H1 (cell line): Measurements from ENCODE around the gene TINCR. TPM values are rescaled to one million over a fixed set of nuclear protein-coding genes. Genes with fewer than 3 reads are reported as not detected.

Source experiments
- CTCF ChIA-PET: fragments of 300-600 bp; sonication (Branson Sonifier 250); formaldehyde crosslinking; loops from one replicate; lab custom pipeline; 2021; ENCODE audit not compliant: partially characterized antibody; lab: Charles Lee
- POLR2A ChIA-PET: fragments of 300-600 bp; sonication (Branson Sonifier 250); formaldehyde crosslinking; loops from one replicate; lab custom pipeline; 2021; ENCODE audit warnings: inconsistent platforms; ENCODE audit not compliant: partially characterized antibody; lab: Charles Lee
- DNase-seq, 2 experiments: peaks; one replicate each; pipeline versions ENCODE4 v3.0.0 to v3.0.0-alpha.2; 2010 to 2022; ENCODE audit warnings: low spot score in 2 of 2, low read depth in 1 of 2, mixed read lengths in 1 of 2
- FAIRE-seq: peaks from 2 replicates; lab custom pipeline; 2011; peaks lifted over from hg19 to GRCh38; lab: Jason Lieb, UNC
- H2AFZ ChIP-seq: 2 replicates; pipeline ENCODE4 v1.8.1; 2012; ENCODE audit warnings: low read length, inconsistent platforms
- H2AK5ac ChIP-seq: 2 replicates; pipeline ENCODE4 v1.6.1; 2013; ENCODE audit warnings: low read depth, low read length
- H2BK120ac ChIP-seq: replicated peaks from 2 replicates; pipeline ENCODE3; 2013; ENCODE audit warnings: low read depth, low read length, inconsistent platforms
- H2BK12ac ChIP-seq: 2 replicates; pipeline ENCODE4 v1.6.1; 2013; ENCODE audit warnings: low read depth, low read length
- H2BK15ac ChIP-seq: 2 replicates; pipeline ENCODE4 v1.6.1; 2013; ENCODE audit warnings: low read length
- H2BK20ac ChIP-seq: 2 replicates; pipeline ENCODE4 v1.6.1; 2013; ENCODE audit warnings: low read length
- H2BK5ac ChIP-seq: 2 replicates; pipeline ENCODE4 v1.6.1; 2013; ENCODE audit warnings: low read depth, low read length
- H3K14ac ChIP-seq: 2 replicates; pipeline ENCODE4 v1.6.1; 2013; ENCODE audit warnings: inconsistent platforms; ENCODE audit not compliant: insufficient read length
- H3K18ac ChIP-seq: 2 replicates; pipeline ENCODE4 v1.6.1; 2013; ENCODE audit warnings: low read length; ENCODE audit errors: extremely low read depth
- H3K23ac ChIP-seq: 2 replicates; pipeline ENCODE4 v1.6.1; 2013; ENCODE audit warnings: inconsistent platforms; ENCODE audit not compliant: insufficient read length
- H3K23me2 ChIP-seq: 2 replicates; pipeline ENCODE4 v1.6.1; 2013; ENCODE audit warnings: low read depth, low read length
- H3K27ac ChIP-seq: 2 replicates; pipeline ENCODE4 v1.6.1; 2011; ENCODE audit warnings: low read depth, low read length, inconsistent platforms
- H3K27me3 ChIP-seq, 4 experiments: replicated peaks in 1 of 4; 1 replicate in 1 of 4; 2 replicates in 3 of 4; pipeline versions ENCODE4 v1.6.1 to v1.8.1; 2011 to 2013; ENCODE audit warnings: low read length in 3 of 4, mild to moderate bottlenecking in 3 of 4, inconsistent platforms in 2 of 4, mixed read lengths in 2 of 4, moderate library complexity in 1 of 4; ENCODE audit not compliant: control insufficient read depth in 3 of 4, insufficient read depth in 3 of 4; ENCODE audit errors: extremely low read depth in 1 of 4
- H3K36me3 ChIP-seq, 4 experiments: 2 replicates each; pipeline versions ENCODE4 v1.6.1 to v1.8.1; 2011 to 2013; ENCODE audit warnings: mild to moderate bottlenecking in 4 of 4, low read length in 3 of 4, moderate library complexity in 2 of 4, control low read depth in 1 of 4, inconsistent platforms in 1 of 4; ENCODE audit not compliant: insufficient read depth in 4 of 4, control insufficient read depth in 2 of 4
- H3K4ac ChIP-seq: replicated peaks from 2 replicates; pipeline ENCODE3; 2013; ENCODE audit warnings: low read length, low read depth, mixed read lengths, inconsistent platforms; ENCODE audit not compliant: insufficient read length
- H3K4me1 ChIP-seq, 4 experiments: replicated peaks in 1 of 4; 1 replicate in 1 of 4; 2 replicates in 3 of 4; pipeline versions ENCODE4 v1.6.1 to v1.8.1; 2011 to 2013; ENCODE audit warnings: low read length in 3 of 4, inconsistent platforms in 2 of 4, mixed read lengths in 1 of 4; ENCODE audit not compliant: insufficient read depth in 4 of 4, control insufficient read depth in 3 of 4
- H3K4me2 ChIP-seq, 2 experiments: 2 replicates each; pipeline versions ENCODE4 v1.6.1 to v1.8.1; 2011 to 2013; ENCODE audit warnings: low read depth in 2 of 2, low read length in 2 of 2, control low read depth in 1 of 2, inconsistent platforms in 1 of 2, mild to moderate bottlenecking in 1 of 2; ENCODE audit not compliant: insufficient read depth in 1 of 2
- H3K4me3 ChIP-seq, 4 experiments: fragments of 200-600, 300-600 bp in 1 of 4; sonication (generic), shearing (Covaris generic), sonication (Bioruptor Twin) in 1 of 4; 2 replicates each; pipeline versions ENCODE4 v1.5.1 to v1.8.1; 2011 to 2016; ENCODE audit warnings: low read length in 4 of 4, low read depth in 3 of 4, control low read depth in 2 of 4, inconsistent platforms in 2 of 4, mild to moderate bottlenecking in 2 of 4, mixed read lengths in 1 of 4, moderate library complexity in 1 of 4; ENCODE audit not compliant: insufficient read depth in 2 of 4; ENCODE audit errors: extremely low read depth in 1 of 4
- H3K56ac ChIP-seq: replicated peaks from 2 replicates; pipeline ENCODE3; 2013; ENCODE audit warnings: low read depth, mild to moderate bottlenecking, mixed read lengths, low read length, inconsistent platforms; ENCODE audit not compliant: insufficient read length
- H3K79me1 ChIP-seq: 2 replicates; pipeline ENCODE4 v1.6.1; 2013; ENCODE audit warnings: low read depth, low read length, control low read depth
- H3K79me2 ChIP-seq, 2 experiments: 2 replicates each; pipeline versions ENCODE4 v1.6.1 to v1.8.1; 2012 to 2013; ENCODE audit warnings: low read length in 2 of 2, mild to moderate bottlenecking in 2 of 2, inconsistent platforms in 1 of 2; ENCODE audit not compliant: insufficient read depth in 2 of 2, control insufficient read depth in 1 of 2
- H3K9ac ChIP-seq, 4 experiments: replicated peaks in 1 of 4; 1 replicate in 1 of 4; 2 replicates in 3 of 4; pipeline versions ENCODE4 v1.6.1 to v1.8.1; 2011 to 2013; ENCODE audit warnings: low read depth in 3 of 4, low read length in 3 of 4, control low read depth in 2 of 4, mild to moderate bottlenecking in 2 of 4, moderate library complexity in 2 of 4, inconsistent platforms in 1 of 4; ENCODE audit errors: extremely low read depth in 1 of 4
- H3K9me3 ChIP-seq, 2 experiments: 2 replicates each; pipeline versions ENCODE4 v1.6.1 to v1.8.1; 2012 to 2013; ENCODE audit warnings: mild to moderate bottlenecking in 2 of 2, moderate library complexity in 2 of 2, control low read depth in 1 of 2, inconsistent platforms in 1 of 2, low read depth in 1 of 2, low read length in 1 of 2, mixed read lengths in 1 of 2; ENCODE audit not compliant: insufficient read depth in 2 of 2
- H4K20me1 ChIP-seq, 2 experiments: replicated peaks in 1 of 2; 2 replicates each; pipeline versions ENCODE3 to v1.8.1; 2011 to 2013; ENCODE audit warnings: inconsistent platforms in 2 of 2, low read length in 2 of 2, mild to moderate bottlenecking in 1 of 2; ENCODE audit not compliant: insufficient read depth in 2 of 2, control insufficient read depth in 1 of 2
- H4K5ac ChIP-seq: 2 replicates; pipeline ENCODE4 v1.6.1; 2013; ENCODE audit warnings: low read length, low read depth, mixed read lengths, inconsistent platforms; ENCODE audit not compliant: insufficient read length
- H4K8ac ChIP-seq: 2 replicates; pipeline ENCODE4 v1.8.0; 2013; ENCODE audit warnings: mild to moderate bottlenecking, moderate library complexity, low read length, inconsistent platforms; ENCODE audit not compliant: insufficient read depth; ENCODE audit errors: extremely low read depth
- H4K91ac ChIP-seq: replicated peaks from 2 replicates; pipeline ENCODE3; 2013; ENCODE audit warnings: low read length, mixed read lengths, inconsistent platforms; ENCODE audit not compliant: insufficient read length
- CTCF ChIP-seq, 3 experiments: IDR thresholded peaks; 1 replicate in 2 of 3; 2 replicates in 1 of 3; pipeline versions ENCODE4 v1.5.1 to v1.6.1; 2011; ENCODE audit warnings: low read length in 3 of 3, mild to moderate bottlenecking in 3 of 3, inconsistent platforms in 2 of 3, low read depth in 1 of 3, moderate library complexity in 1 of 3; ENCODE audit not compliant: insufficient read depth in 1 of 3; ENCODE audit errors: control extremely low read depth in 1 of 3
- NRF1 ChIP-seq: IDR thresholded peaks from 2 replicates; pipeline ENCODE4 v1.6.1; 2011; ENCODE audit warnings: mild to moderate bottlenecking, low read depth, low read length, improper control_type of control experiment
- RAD21 ChIP-seq, 2 experiments: IDR thresholded peaks in 1 of 2; conservative IDR thresholded peaks in 1 of 2; 2 replicates each; pipeline ENCODE4 v1.6.1; 2011; ENCODE audit warnings: low read depth in 2 of 2, low read length in 2 of 2, improper control_type of control experiment in 1 of 2, inconsistent platforms in 1 of 2, mild to moderate bottlenecking in 1 of 2, moderate library complexity in 1 of 2
- WGBS, 2 experiments: shearing (Covaris generic) in 1 of 2; methylation state at CpG; one replicate each; pipeline versions ENCODE4 v1.1.6 to v1.1.7; 2013 to 2015; ENCODE audit warnings: low lambda C conversion rate in 2 of 2, mixed read lengths in 2 of 2, inconsistent platforms in 1 of 2, low coverage in 1 of 2, missing lambda C conversion rate in 1 of 2; ENCODE audit not compliant: insufficient replicate concordance in 2 of 2, insufficient coverage in 1 of 2, insufficient read length in 1 of 2; ENCODE audit errors: extremely low coverage in 1 of 2, missing lambda C conversion rate in 1 of 2; 5-methylcytosine and 5-hydroxymethylcytosine counted together
- polyA plus RNA-seq, 7 experiments: library from polyadenylated mRNA; depleted of rRNA in 3 of 7; stranded (reverse) in 5 of 7; unstranded in 2 of 7; fragments of >200 nt in 5 of 7; fragments of 200-250 nt in 2 of 7; gene quantifications; 1 replicate in 5 of 7; 2 replicates in 1 of 7; 4 replicates in 1 of 7; pipeline versions ENCODE4 v1.2.1 to v1.2.3, GENCODE V29; 2011 to 2013; ENCODE audit warnings: missing spikeins in 2 of 7, mixed read lengths in 2 of 7
- total RNA-seq: library from RNA; stranded (reverse); fragmentation: NEBNext Ultra II Directional; extraction: Animal tissue kit (Norgen Biotek cat#: 25700); gene quantifications from 2 replicates; pipeline ENCODE4 v1.2.1, GENCODE V29; 2021

TINCR gene
- total and polyA plus RNA-seq, 2 of the 8 experiments (the other 6 are each of a cell fraction or from before 2014, with no cell fraction given) = 0.52 to 1.4 TPM

- no peak for DNase-seq
- WGBS, 2 experiments = 70% methylated on average over 8 of the region's 8 CpGs; no CpG with 5 or more reads in 1 of the 2 experiments
- CTCF ChIA-PET = interaction anchor here (0.6 to 16.7 kb wide), 9 partner anchors 12 to 195 kb away, joined by 3 to 206 read pairs (median 3); no protein-coding TSS in a partner anchor
Measured at GRCh38 chr19:5542665-5543064, 25.1 kb downstream of the TINCR start.

More at GRCh38 chr19:5542665-5543064, 25.1 kb downstream of the TINCR start:
- POLR2A ChIA-PET = no interaction called here
- Histone ChIP-seq H3K18ac (no peak overlapping the region; the same call in 1 of the 2 replicates), H3K14ac (no peak overlapping the region), H3K9me3 (no peaks in the 10 kb centered on the region), H2BK15ac (no peak overlapping the region), H3K79me2 (no peaks in the 10 kb centered on the region), H3K4me2 (no peak overlapping the region), H3K36me3 (no peaks in the 10 kb centered on the region), H3K9ac (no peak overlapping the region), H3K56ac (no peak overlapping the region), H2BK120ac (no peak overlapping the region), H3K23ac (no peak overlapping the region), H2BK12ac (no peak overlapping the region), H4K8ac (no peak overlapping the region), H2AK5ac (no peak overlapping the region), H3K27ac (no peak overlapping the region), H4K5ac (no peak overlapping the region), H2BK5ac (no peak overlapping the region), H3K4me3 (no peak overlapping the region), H3K79me1 (no peaks in the 10 kb centered on the region), H2AFZ (no peak overlapping the region), H4K91ac (no peak overlapping the region), H2BK20ac (no peak overlapping the region), H3K23me2 (no peaks in the 10 kb centered on the region), H4K20me1 (peaks cover 0 to 2% of the 10 kb centered on the region in 2 experiments), H3K4me1 (peaks cover 0 to 8% (median 7%) of the 10 kb centered on the region in 4 experiments; a peak in 6 of 7 replicates), H3K4ac (no peak overlapping the region), H3K27me3 (no peaks in the 10 kb centered on the region; a peak in 1 of 7 replicates)
- TF ChIP-seq RAD21 (IDR thresholded peaks at IDR 0.05 in 1 of 2, conservative IDR thresholded peaks at IDR 0.05 in 1 of 2; ENCODE audit: low read depth in 2 of 2, low read length in 2 of 2) = peak; percentile 52 to 64
- TF ChIP-seq CTCF (IDR thresholded peaks at IDR 0.05; ENCODE audit: control extremely low read depth in 1 of 3, insufficient read depth in 1 of 3, low read depth in 1 of 3, low read length in 3 of 3) = peak in 2 of 3 experiments; percentile 4 to 34; a peak in 3 of 4 replicates
- no peak for TF ChIP-seq NRF1
- FAIRE-seq = no peak
